ENCODE measurements around the gene SPECC1. TPM values are rescaled to one million over a fixed set of nuclear protein-coding genes. Genes with fewer than 3 reads are reported as not detected.

Gene SPECC1
- polyA plus RNA-seq, 3 donors, result 36.0 to 58.4 (median 50.5) TPM

GRCh38 chr17:20228410-20228809, 219.3 kb downstream of the SPECC1 start:
- TF ChIP-seq CTCF (IDR thresholded peaks at IDR 0.05), result no peak
- no peak overlapping the region for H3K4me3 ChIP-seq (replicated peaks in 1 of 3; ENCODE audit: low read depth in 2 of 3, low read length in 3 of 3)
- H3K27me3 Mint-ChIP-seq (ENCODE audit: low read depth in 3 of 3), result no peaks in the 10 kb centered on the region
- no peak overlapping the region for H2AFZ ChIP-seq (ENCODE audit: insufficient read depth, low read depth, low read length, poor library complexity, severe bottlenecking)
- H3K36me3 ChIP-seq (replicated peaks in 1 of 2; ENCODE audit: control insufficient read depth in 1 of 2, insufficient read depth in 2 of 2, low read length in 2 of 2), result peaks cover 57 to 89% of the 10 kb centered on the region in 2 donors
- H3K4me1 ChIP-seq (ENCODE audit: control insufficient read depth in 1 of 2, insufficient read depth in 2 of 2, low read length in 2 of 2), result peaks cover 2 to 18% of the 10 kb centered on the region in 2 donors
- peak overlapping the region in 3 of 7 donors; percentile 57 to 80 (median 61) for H3K27ac Mint-ChIP-seq
- peaks cover 22% of the 10 kb centered on the region for H3K4me1 Mint-ChIP-seq
- H3K9ac ChIP-seq (ENCODE audit: insufficient read depth, low read length, poor library complexity, severe bottlenecking), result no peak overlapping the region
- peaks cover 61% of the 10 kb centered on the region for H4K20me1 ChIP-seq (ENCODE audit: insufficient read depth, low read length)
- H3K27ac ChIP-seq (ENCODE audit: low read depth in 1 of 2, low read length in 2 of 2), result peak overlapping the region in 1 of 2 donors; percentile 34
- no peaks in the 10 kb centered on the region for H3K9me3 ChIP-seq (replicated peaks in 1 of 2; ENCODE audit: control insufficient read depth in 1 of 2, insufficient read depth in 1 of 2, low read length in 2 of 2)
- intact Hi-C loops (cut with micrococcal nuclease), result loop anchor here in 1 of 2 donors (5.0 kb wide), 1 partner anchor 89 kb away; no protein-coding TSS in a partner anchor
- H3K79me2 ChIP-seq (ENCODE audit: insufficient read depth, low read length), result peaks cover 39% of the 10 kb centered on the region
- peaks cover 68 to 85% of the 10 kb centered on the region in 2 donors for H3K36me3 Mint-ChIP-seq
- DNase-seq, result no peak
- no CpG with 5 or more reads among the region's 1 CpG for WGBS (ENCODE audit: insufficient coverage)
- no peak overlapping the region for H3K4me2 ChIP-seq (replicated peaks; ENCODE audit: extremely low read depth, low read length, poor library complexity, severe bottlenecking)
- H3K4me3 Mint-ChIP-seq, result no peak overlapping the region
- H3K27me3 ChIP-seq (ENCODE audit: control insufficient read depth in 2 of 2, insufficient read depth in 2 of 2, low read length in 2 of 2), result no peaks in the 10 kb centered on the region
- no peaks in the 10 kb centered on the region for H3K9me3 Mint-ChIP-seq

- Histone ChIP-seq H3K27ac (ENCODE audit: low read depth in 1 of 2, low read length in 2 of 2) (no peak overlapping the region), H3K79me2 (ENCODE audit: insufficient read depth, low read length) (peaks cover 34% of the 10 kb centered on the region), H3K4me1 (ENCODE audit: control insufficient read depth in 1 of 2, insufficient read depth in 2 of 2, low read length in 2 of 2) (peaks cover 2 to 18% of the 10 kb centered on the region in 2 donors), H2AFZ (ENCODE audit: insufficient read depth, low read depth, low read length, poor library complexity, severe bottlenecking) (no peak overlapping the region), H3K36me3 (replicated peaks in 1 of 2; ENCODE audit: control insufficient read depth in 1 of 2, insufficient read depth in 2 of 2, low read length in 2 of 2) (peaks cover 61 to 91% of the 10 kb centered on the region in 2 donors), H3K9ac (ENCODE audit: insufficient read depth, low read length, poor library complexity, severe bottlenecking) (no peak overlapping the region), H3K27me3 (ENCODE audit: control insufficient read depth in 2 of 2, insufficient read depth in 2 of 2, low read length in 2 of 2) (no peaks in the 10 kb centered on the region), H3K4me3 (replicated peaks in 1 of 3; ENCODE audit: low read depth in 2 of 3, low read length in 3 of 3) (no peak overlapping the region), H3K4me2 (replicated peaks; ENCODE audit: extremely low read depth, low read length, poor library complexity, severe bottlenecking) (no peak overlapping the region), H3K9me3 (replicated peaks in 1 of 2; ENCODE audit: control insufficient read depth in 1 of 2, insufficient read depth in 1 of 2, low read length in 2 of 2) (no peaks in the 10 kb centered on the region), H4K20me1 (ENCODE audit: insufficient read depth, low read length) (peaks cover 57% of the 10 kb centered on the region)
- 52% methylated on average over 3 of the region's 3 CpGs for WGBS (ENCODE audit: insufficient coverage)
- Mint-ChIP-seq H3K27ac (peak overlapping the region in 1 of 7 donors; percentile 62), H3K36me3 (peaks cover 69 to 87% of the 10 kb centered on the region in 2 donors), H3K27me3 (ENCODE audit: low read depth in 3 of 3) (no peaks in the 10 kb centered on the region), H3K9me3 (no peaks in the 10 kb centered on the region), H3K4me3 (no peak overlapping the region), H3K4me1 (peaks cover 22% of the 10 kb centered on the region)
- intact Hi-C loops (cut with micrococcal nuclease), result loop anchor here in 1 of 2 donors (5.0 kb wide), 1 partner anchor 88 kb away; no protein-coding TSS in a partner anchor
- DNase-seq, result no peak
- no peak for TF ChIP-seq CTCF (IDR thresholded peaks at IDR 0.05)
Measured at GRCh38 chr17:20228860-20229259, 219.7 kb downstream of the SPECC1 start.
